ENCODE measurements around the gene TOPBP1.

GRCh38 chr3:133675631-133676335 is 14.0 kb upstream of the TOPBP1 start:
- TF ChIP-seq CTCF (IDR thresholded peaks at IDR 0.05; ENCODE audit: borderline replicate concordance, extremely low read depth, low read length, poor library complexity, severe bottlenecking): no peak
- no peak for TF ChIP-seq EZH2 (IDR thresholded peaks at IDR 0.05; ENCODE audit: borderline replicate concordance, low read depth, low read length, severe bottlenecking)

Data from DND-41 (cell line).